LNCaP clone FGC (cell line): ENCODE data around the gene NEDD4L.

ENCODE experiments used
- DNase-seq: peaks from one replicate; pipeline ENCODE4 v3.0.0-alpha.2; 2011; ENCODE audit warnings: low read depth
- H3K4me3 ChIP-seq: 2 replicates; pipeline ENCODE4 v1.5.1; 2011; ENCODE audit warnings: mild to moderate bottlenecking, low read depth, low read length, control low read depth
- CTCF ChIP-seq: IDR thresholded peaks from 2 replicates; pipeline ENCODE4 v1.5.1; 2012; ENCODE audit warnings: mild to moderate bottlenecking; ENCODE audit not compliant: control insufficient read depth, insufficient read depth; ENCODE audit errors: extremely low read depth

The NEDD4L gene

GRCh38 chr18:58005885-58006523 is 38.0 kb upstream of the NEDD4L start:
- no peak overlapping the region for H3K4me3 ChIP-seq
- DNase-seq: no peak
- no peak for TF ChIP-seq CTCF

GRCh38 chr18:58009166-58009565 is 34.9 kb upstream of the NEDD4L start:
- no peak for DNase-seq
- no peak overlapping the region for H3K4me3 ChIP-seq
- no peak for TF ChIP-seq CTCF

- no peak for TF ChIP-seq CTCF
- no peak overlapping the region for H3K4me3 ChIP-seq
- DNase-seq: no peak
Observed at GRCh38 chr18:58010265-58010664, 33.8 kb upstream of the NEDD4L start.

DNA sequence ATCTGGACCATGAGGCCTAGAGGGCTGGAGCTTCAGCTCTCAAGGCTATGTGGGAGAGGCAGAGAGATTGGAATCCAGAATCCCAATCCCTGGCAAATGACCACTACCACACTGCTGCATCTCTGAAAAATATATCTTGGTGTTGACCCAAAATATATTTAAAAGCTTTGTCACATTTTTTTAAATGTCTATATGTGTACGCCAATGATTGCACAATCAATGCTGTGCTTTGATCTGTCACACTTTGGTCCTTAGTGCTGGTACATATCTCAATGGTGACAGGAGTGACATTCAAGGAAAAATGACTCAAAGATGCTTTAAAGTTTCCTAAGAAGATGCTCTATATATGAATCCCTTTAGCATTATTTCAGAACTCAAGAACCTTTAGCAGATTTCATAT is 31.7 kb upstream of the NEDD4L start:
- no peak overlapping the region for H3K4me3 ChIP-seq
- no peak for TF ChIP-seq CTCF
- no peak for DNase-seq

GRCh38 chr18:58013241-58014211 is 30.5 kb upstream of the NEDD4L start:
- DNase-seq: no peak
- no peak for TF ChIP-seq CTCF
- no peak overlapping the region for H3K4me3 ChIP-seq

GRCh38 chr18:58015065-58015780 is 28.8 kb upstream of the NEDD4L start:
- DNase-seq: no peak
- no peak overlapping the region for H3K4me3 ChIP-seq
- no peak for TF ChIP-seq CTCF
